RKO (cell line): Measurements from ENCODE around the gene NMUR1.

Experiments
- DNase-seq: peaks from one replicate; pipeline ENCODE4 v3.0.0-alpha.2; 2016; ENCODE audit warnings: low spot score

The NMUR1 gene

GRCh38 chr2:231483398-231484329 lies 46.6 kb downstream of the NMUR1 start:
- DNase-seq = no peak

GRCh38 chr2:231482806-231483391 lies 47.3 kb downstream of the NMUR1 start:
- DNase-seq = no peak

DNA sequence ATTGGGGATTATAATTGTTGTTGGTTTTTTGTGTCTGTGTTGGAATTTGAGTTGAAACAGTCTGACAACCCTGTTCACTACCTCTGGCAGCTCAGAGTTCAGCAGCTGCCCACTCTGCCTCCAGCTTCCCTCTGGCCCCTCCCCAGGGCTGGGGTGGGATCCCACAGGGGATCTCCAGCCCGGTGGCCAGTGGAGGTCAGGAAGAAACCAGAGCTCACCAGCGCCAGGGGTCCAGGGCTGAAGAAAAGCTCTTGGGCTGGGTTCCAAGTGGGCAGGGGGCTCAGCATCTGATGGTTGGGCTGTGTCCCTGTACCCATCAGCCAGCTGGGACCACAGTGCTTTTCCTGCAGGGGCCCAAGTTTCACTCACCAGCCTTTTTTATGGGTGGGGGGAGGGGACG lies 49.5 kb downstream of the NMUR1 start:
- no peak for DNase-seq

GRCh38 chr2:231479455-231479854 lies 50.8 kb downstream of the NMUR1 start:
- DNase-seq = no peak

DNA sequence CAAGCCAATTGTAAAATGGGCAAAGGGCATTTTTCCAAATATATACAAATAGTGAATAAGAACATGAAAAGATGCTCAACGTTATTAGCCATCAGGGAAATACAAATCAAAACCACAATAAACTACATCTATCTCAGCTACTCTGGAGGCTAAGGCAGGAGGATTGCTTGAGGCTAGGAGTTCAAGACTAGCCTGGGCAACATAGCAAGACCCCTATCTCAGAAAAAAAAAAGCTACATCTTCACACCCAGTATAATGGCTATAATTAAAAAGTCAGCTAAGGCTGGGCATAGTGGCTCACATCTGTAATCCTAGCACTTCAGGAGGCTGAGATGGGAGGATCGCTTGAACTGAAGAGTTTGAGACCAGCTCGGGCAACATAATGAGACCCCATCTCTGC lies 53.3 kb downstream of the NMUR1 start:
- DNase-seq = no peak

DNA sequence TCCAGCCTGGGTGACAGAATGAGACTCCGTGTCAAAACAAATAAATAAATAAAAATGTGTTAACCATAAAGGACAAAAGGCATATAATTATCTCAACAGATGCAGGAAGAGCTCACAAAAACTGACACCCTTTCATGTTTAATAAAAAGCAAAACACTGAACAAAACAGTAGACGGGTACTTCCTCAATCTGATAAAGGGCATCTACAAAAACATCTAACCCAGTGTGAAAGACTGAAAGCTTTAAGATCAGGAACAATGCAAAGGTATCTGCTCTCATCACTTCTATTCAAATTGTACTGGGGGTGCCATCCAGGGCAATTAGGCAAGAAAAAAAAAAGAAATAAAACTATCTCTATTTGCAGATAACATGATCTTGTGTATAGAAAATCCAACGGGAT lies 54.3 kb downstream of the NMUR1 start:
- no peak for DNase-seq
